Keratinocyte (primary cell): Measurements from ENCODE around the gene TTC3. TPM values are rescaled to one million over a fixed set of nuclear protein-coding genes. Genes with fewer than 3 reads are reported as not detected.
"Not testable (repeated sequence)": the region's sequence is repeated elsewhere in the genome, so short reads cannot be mapped to it uniquely, and the experiment has no call there.

Experiments used
- DNase-seq: peaks from one replicate; pipeline ENCODE4 v3.0.0-alpha.2; 2011; ENCODE audit warnings: low read depth, missing footprints, low spot score
- FAIRE-seq: peaks from 2 replicates; lab custom pipeline; 2011; peaks lifted over from hg19 to GRCh38; lab: Jason Lieb, UNC
- H2AFZ ChIP-seq: 2 replicates; pipeline ENCODE4 v1.6.0; 2012; ENCODE audit warnings: low read length, control low read depth, inconsistent platforms; ENCODE audit not compliant: control insufficient read depth
- H3K27ac ChIP-seq: 2 replicates; pipeline ENCODE4 v1.5.1; 2011; ENCODE audit warnings: low read length; ENCODE audit not compliant: control insufficient read depth, insufficient read depth
- H3K27me3 ChIP-seq: 3 replicates; pipeline ENCODE4 v1.6.0; 2011; ENCODE audit warnings: low read length; ENCODE audit not compliant: control insufficient read depth, insufficient read depth; ENCODE audit errors: extremely low read depth
- H3K36me3 ChIP-seq, 2 experiments: 2 replicates in 1 of 2; 3 replicates in 1 of 2; pipeline ENCODE4 v1.5.1; 2011; ENCODE audit warnings: low read length in 2 of 2, mild to moderate bottlenecking in 1 of 2; ENCODE audit not compliant: control insufficient read depth in 2 of 2, insufficient read depth in 2 of 2; ENCODE audit errors: extremely low read depth in 1 of 2
- H3K4me1 ChIP-seq: 3 replicates; pipeline ENCODE4 v1.5.1; 2011; ENCODE audit warnings: low read length; ENCODE audit not compliant: control insufficient read depth, insufficient read depth; ENCODE audit errors: extremely low read depth
- H3K4me2 ChIP-seq: 3 replicates; pipeline ENCODE4 v1.6.0; 2011; ENCODE audit warnings: low read depth, low read length; ENCODE audit not compliant: control insufficient read depth, insufficient read depth; ENCODE audit errors: extremely low read depth
- H3K4me3 ChIP-seq, 3 experiments: fragments of 200-600 bp in 1 of 3; sonication (generic) in 1 of 3; 2 replicates in 2 of 3; 3 replicates in 1 of 3; pipeline ENCODE4 v1.5.1; 2011 to 2016; ENCODE audit warnings: low read length in 3 of 3, mild to moderate bottlenecking in 3 of 3, control low read depth in 2 of 3, inconsistent platforms in 1 of 3, low read depth in 1 of 3, mixed read lengths in 1 of 3, mixed run types in 1 of 3, moderate library complexity in 1 of 3; ENCODE audit not compliant: control insufficient read depth in 2 of 3, insufficient read depth in 2 of 3; ENCODE audit errors: extremely low read depth in 1 of 3
- H3K79me2 ChIP-seq: 2 replicates; pipeline ENCODE4 v1.6.0; 2012; ENCODE audit warnings: low read length; ENCODE audit not compliant: control insufficient read depth, insufficient read depth
- H3K9ac ChIP-seq: 3 replicates; pipeline ENCODE4 v1.6.0; 2011; ENCODE audit warnings: low read length; ENCODE audit not compliant: control insufficient read depth, insufficient read depth; ENCODE audit errors: extremely low read depth
- H3K9me1 ChIP-seq: 3 replicates; pipeline ENCODE4 v1.6.0; 2011; ENCODE audit warnings: low read length; ENCODE audit not compliant: control insufficient read depth, insufficient read depth; ENCODE audit errors: extremely low read depth
- H3K9me3 ChIP-seq: 2 replicates; pipeline ENCODE4 v1.5.1; 2012; ENCODE audit warnings: low read depth, low read length; ENCODE audit not compliant: control insufficient read depth
- H4K20me1 ChIP-seq: 3 replicates; pipeline ENCODE4 v1.6.0; 2011; ENCODE audit warnings: low read length; ENCODE audit not compliant: control insufficient read depth, insufficient read depth; ENCODE audit errors: extremely low read depth
- EZH2 ChIP-seq: IDR thresholded peaks from one replicate; pipeline ENCODE4 v1.6.1; 2012; ENCODE audit warnings: inconsistent platforms, mild to moderate bottlenecking, low read length, moderate library complexity
- dilution Hi-C: fragments of 300-500 bp; cut with MboI; formaldehyde crosslinking; loops from one replicate; pipeline ENCODE4 v1.7.0; 2020; ENCODE audit warnings: low sequenced_read_pairs; ENCODE audit not compliant: extremely low pct_ligation_motif_present
- polyA plus RNA-seq, 5 experiments: library from polyadenylated mRNA; depleted of rRNA in 3 of 5; stranded (reverse) in 3 of 5; stranded (forward) in 1 of 5; unstranded in 1 of 5; fragments of >200 nt; gene quantifications; 1 replicate in 1 of 5; 2 replicates in 3 of 5; 3 replicates in 1 of 5; pipeline versions ENCODE4 v1.2.1 to v1.2.3, GENCODE V29; 2011 to 2012; ENCODE audit warnings: missing spikeins in 2 of 5, low read depth in 1 of 5, low replicate concordance in 1 of 5
- TF ChIP-seq, protein P1 (sequence below), 3 experiments: IDR thresholded peaks in 1 of 3; conservative IDR thresholded peaks in 1 of 3; optimal IDR thresholded peaks in 1 of 3; 2 replicates in 2 of 3; 3 replicates in 1 of 3; pipeline versions ENCODE3 to v1.5.1; 2011; ENCODE audit warnings: low read length in 3 of 3, mild to moderate bottlenecking in 3 of 3, moderate library complexity in 2 of 3, control low read depth in 1 of 3, inconsistent platforms in 1 of 3; ENCODE audit not compliant: insufficient read depth in 2 of 3; ENCODE audit errors: extremely low read depth in 1 of 3

Gene TTC3
- polyA plus RNA-seq, 1 donor (not counting 4 experiments of a cell fraction or from before 2014, with no cell fraction given) = 38.5 TPM

DNA sequence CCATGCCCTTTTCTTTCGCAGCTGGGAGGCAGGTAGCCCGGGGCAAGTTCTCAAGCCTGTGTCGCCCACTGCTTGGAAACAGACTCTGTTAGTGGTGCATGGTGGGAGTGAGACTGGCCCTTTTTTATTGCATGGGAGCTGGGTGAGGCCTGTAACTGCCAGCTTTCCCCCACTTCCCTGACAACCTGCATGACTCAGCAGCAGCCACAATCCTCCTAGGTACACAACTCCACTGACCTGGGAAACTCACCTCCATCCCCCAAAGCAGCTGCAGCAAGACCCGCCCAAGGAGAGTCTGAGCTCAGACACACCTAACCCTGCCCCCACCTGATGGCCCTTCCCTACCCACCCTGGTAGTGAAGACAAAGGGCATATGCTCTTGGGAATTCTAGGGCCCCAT, 26.0 kb upstream of the TTC3 start:
- dilution Hi-C loops = no loop called here
- DNase-seq (peak; percentile 19), FAIRE-seq (no peak)
- H3K4me3 ChIP-seq = no peak overlapping the region
- no peaks in the 10 kb centered on the region for H3K79me2 ChIP-seq
- no peaks in the 10 kb centered on the region for H3K27me3 ChIP-seq
- no peaks in the 10 kb centered on the region for H3K9me1 ChIP-seq
- H3K9me3 ChIP-seq = no peaks in the 10 kb centered on the region
- H4K20me1 ChIP-seq = no peaks in the 10 kb centered on the region
- H3K9ac ChIP-seq = peak overlapping the region; percentile 28
- TF ChIP-seq, protein P1, sequence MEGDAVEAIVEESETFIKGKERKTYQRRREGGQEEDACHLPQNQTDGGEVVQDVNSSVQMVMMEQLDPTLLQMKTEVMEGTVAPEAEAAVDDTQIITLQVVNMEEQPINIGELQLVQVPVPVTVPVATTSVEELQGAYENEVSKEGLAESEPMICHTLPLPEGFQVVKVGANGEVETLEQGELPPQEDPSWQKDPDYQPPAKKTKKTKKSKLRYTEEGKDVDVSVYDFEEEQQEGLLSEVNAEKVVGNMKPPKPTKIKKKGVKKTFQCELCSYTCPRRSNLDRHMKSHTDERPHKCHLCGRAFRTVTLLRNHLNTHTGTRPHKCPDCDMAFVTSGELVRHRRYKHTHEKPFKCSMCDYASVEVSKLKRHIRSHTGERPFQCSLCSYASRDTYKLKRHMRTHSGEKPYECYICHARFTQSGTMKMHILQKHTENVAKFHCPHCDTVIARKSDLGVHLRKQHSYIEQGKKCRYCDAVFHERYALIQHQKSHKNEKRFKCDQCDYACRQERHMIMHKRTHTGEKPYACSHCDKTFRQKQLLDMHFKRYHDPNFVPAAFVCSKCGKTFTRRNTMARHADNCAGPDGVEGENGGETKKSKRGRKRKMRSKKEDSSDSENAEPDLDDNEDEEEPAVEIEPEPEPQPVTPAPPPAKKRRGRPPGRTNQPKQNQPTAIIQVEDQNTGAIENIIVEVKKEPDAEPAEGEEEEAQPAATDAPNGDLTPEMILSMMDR (optimal IDR thresholded peaks at IDR 0.05 in 1 of 3, IDR thresholded peaks at IDR 0.05 in 1 of 3, conservative IDR thresholded peaks at IDR 0.05 in 1 of 3; ENCODE audit: extremely low read depth in 1 of 3, insufficient read depth in 2 of 3, low read length in 3 of 3) = no peak
- TF ChIP-seq EZH2 = no peak
- H3K36me3 ChIP-seq = no peaks in the 10 kb centered on the region
- H2AFZ ChIP-seq = peak overlapping the region; percentile 84
- H3K4me1 ChIP-seq = peaks cover 7% of the 10 kb centered on the region
- peak overlapping the region; percentile 41 for H3K4me2 ChIP-seq
- H3K27ac ChIP-seq = peak overlapping the region; percentile 26

DNA sequence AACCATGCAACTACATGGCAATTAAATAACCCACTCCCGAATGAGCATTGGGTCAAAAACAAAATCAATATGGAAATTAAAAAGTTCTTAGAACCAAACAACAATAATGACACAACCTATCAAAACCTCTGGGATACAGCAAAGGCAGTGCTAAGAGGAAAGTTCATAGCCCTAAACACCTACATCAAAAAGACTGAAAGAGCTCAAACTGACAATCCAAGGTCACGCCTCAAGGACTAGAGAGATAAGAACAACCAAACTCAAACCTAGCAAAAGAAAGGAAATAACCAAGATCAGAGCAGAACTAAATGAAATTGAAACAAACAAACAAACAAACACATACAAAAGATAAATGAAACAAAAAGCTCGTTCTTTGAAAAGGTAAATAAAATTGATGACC, 23.3 kb upstream of the TTC3 start:
- H3K4me3 ChIP-seq, H2AFZ ChIP-seq, H3K79me2 ChIP-seq, H3K27me3 ChIP-seq, FAIRE-seq, H3K4me1 ChIP-seq, DNase-seq, H3K9ac ChIP-seq, H3K27ac ChIP-seq, H3K36me3 ChIP-seq, H3K9me1 ChIP-seq, H3K4me2 ChIP-seq, H4K20me1 ChIP-seq, H3K9me3 ChIP-seq, dilution Hi-C loops: not testable (repeated sequence)

DNA sequence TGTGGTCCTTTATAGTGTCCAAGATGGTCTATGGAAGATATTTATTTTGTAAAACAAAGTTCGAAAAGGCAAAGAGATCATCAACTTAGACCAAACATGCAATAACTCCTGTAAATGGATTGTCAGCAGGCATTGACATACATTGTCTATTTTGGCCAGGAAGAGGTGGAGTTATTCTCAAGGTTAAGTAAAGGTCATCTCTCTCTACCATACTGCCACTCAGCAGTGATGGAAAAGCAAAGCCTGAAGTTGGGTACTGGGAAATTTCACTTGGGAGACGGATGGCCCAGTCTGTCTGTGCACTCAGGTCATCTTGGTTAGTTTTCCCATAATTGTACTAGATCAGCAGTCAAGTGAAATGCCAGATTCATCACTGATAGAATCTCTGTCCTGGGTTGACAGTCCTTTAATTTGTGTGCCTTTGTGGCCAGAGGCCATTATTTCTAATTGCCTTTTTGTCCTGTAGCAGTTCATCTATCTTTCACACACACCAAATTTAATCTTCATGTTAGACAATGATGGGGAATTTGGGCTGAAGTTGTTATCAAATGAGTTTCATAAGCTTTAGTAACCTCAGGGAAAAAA, 17.7 kb upstream of the TTC3 start:
- TF ChIP-seq EZH2 = no peak
- TF ChIP-seq, protein P1 (optimal IDR thresholded peaks at IDR 0.05 in 1 of 3, IDR thresholded peaks at IDR 0.05 in 1 of 3, conservative IDR thresholded peaks at IDR 0.05 in 1 of 3; ENCODE audit: extremely low read depth in 1 of 3, insufficient read depth in 2 of 3, low read length in 3 of 3) = no peak
- Histone ChIP-seq H4K20me1 (no peaks in the 10 kb centered on the region), H3K9me3 (no peaks in the 10 kb centered on the region), H3K4me3 (no peak overlapping the region), H3K36me3 (no peaks in the 10 kb centered on the region), H3K4me1 (peaks cover 3% of the 10 kb centered on the region), H3K79me2 (no peaks in the 10 kb centered on the region), H3K9me1 (no peaks in the 10 kb centered on the region), H3K4me2 (no peak overlapping the region), H3K27me3 (peaks cover 3% of the 10 kb centered on the region), H3K9ac (no peak overlapping the region), H3K27ac (no peak overlapping the region), H2AFZ (no peak overlapping the region)
- FAIRE-seq = no peak
- dilution Hi-C loops = no loop called here
- no peak for DNase-seq
